Measurements from ENCODE around the gene EP400.
"Not testable (repeated sequence)": the region's sequence is repeated elsewhere in the genome, so short reads cannot be mapped to it uniquely, and the experiment has no call there.

The EP400 gene

GRCh38 chr12:132099739-132100138 lies 150.0 kb downstream of the EP400 start:
- DNase-seq = no peak

DNA sequence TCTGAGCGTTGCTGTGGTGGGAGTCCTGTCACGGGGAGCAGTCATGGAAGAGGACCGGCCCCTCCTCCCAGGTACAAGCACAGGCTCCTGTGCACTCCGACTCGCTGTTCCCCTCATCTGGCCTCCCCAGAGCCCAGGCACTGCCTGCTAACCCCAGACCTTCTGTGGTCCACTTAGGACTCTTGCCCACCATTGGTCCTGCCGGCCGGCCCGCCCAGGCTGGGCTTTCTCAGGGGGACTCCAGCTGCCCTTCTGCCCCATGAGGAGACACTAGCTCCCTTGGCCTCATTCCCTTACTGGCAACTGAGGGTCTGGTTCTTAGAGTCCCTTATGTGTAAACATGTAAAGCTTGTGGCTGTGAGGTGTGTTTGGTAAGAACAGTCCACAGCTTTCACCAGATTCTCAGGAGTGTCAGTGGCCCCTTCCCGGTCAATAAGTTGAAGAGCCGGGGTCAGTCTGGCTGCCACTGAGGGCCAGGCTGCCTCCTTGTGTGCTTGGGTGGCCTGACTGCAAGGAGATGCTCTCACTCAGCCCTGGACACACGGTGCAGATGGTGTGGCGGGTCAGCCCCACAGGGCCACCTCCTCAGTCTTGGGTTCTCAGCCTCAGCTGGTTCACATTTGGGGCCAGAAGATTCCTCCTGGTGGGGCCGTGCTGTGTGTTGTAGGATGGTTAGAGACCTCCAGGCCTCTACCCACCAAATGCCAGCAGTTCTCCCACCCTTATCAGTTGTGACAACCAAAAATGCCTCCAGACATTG lies 150.7 kb downstream of the EP400 start:
- no peak for DNase-seq

DNA sequence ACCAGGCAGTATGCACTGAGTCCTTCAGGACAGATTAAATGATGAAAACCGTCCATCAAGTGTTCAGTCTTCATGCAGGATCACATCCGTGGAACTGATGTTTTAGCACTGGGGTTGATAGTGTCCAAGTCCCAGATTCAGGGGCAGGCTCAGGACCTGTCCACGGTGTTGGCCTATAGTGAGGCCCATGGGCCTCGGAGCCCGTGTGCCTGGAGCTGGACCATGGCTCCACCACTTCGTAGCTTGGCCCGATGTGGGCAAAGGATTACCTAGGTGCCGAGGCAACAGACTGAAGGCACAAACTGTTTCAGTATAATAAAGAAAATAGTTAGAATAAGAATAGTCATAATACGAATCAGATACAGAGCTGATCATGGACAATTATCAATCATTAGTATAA lies 152.6 kb downstream of the EP400 start:
- DNase-seq = no peak

- DNase-seq = not testable (repeated sequence)
These were observed 153.3 kb downstream of the EP400 start for GRCh38 chr12:132103072-132103471.

GRCh38 chr12:132103542-132104308 lies 154.0 kb downstream of the EP400 start:
- no peak for DNase-seq

DNA sequence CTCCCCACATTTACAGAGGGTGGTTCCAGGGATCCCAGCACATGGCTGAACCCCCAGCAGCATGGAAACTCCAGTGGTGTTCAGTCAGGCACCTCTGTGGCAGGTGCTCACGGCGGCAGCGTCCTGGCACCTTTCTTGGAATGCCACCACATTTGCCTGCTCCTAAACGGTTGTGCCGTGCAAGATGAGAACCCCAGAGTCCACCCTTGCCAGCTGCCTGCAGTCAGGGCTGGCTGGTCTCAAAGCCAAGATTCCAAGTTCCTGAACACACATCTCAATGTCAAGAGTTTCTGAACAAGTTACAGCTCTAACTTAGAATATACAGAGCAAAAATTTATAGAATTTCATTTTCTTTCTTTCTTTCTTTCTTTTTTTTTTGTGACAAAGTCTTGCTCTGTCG lies 155.7 kb downstream of the EP400 start:
- no peak for DNase-seq

GRCh38 chr12:132106921-132107320 lies 157.2 kb downstream of the EP400 start:
- DNase-seq = no peak

DNA sequence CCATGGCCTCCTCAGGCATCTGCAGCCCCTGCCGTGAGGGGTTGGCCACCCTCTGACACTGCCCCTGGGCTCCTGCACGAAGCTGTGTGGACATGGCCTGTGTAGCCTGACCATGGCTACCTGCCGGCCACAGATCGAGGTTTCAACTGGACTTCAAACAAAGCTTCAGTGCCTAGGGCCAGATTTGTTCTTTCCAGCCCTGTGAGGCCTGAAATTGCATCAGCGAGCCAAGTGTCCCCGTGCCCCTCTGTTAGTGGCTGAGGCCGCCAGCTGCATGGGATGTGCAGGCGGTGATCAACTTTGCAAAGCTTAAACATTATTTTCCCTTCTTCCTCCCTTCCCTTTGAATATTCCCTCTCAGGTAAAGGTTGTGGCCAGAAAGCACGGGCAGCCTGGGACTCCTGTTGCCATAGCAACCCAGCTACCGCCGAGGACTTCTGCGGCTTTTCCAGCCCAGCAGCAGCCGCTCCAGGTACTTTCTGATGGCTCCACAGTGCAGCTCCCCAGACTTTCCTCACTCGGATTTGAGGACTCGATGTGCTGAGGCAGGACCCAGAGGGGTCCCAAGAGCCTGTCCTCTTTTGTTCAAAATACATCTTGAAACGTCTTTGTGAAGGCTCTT lies 158.6 kb downstream of the EP400 start:
- no peak for DNase-seq

DNA sequence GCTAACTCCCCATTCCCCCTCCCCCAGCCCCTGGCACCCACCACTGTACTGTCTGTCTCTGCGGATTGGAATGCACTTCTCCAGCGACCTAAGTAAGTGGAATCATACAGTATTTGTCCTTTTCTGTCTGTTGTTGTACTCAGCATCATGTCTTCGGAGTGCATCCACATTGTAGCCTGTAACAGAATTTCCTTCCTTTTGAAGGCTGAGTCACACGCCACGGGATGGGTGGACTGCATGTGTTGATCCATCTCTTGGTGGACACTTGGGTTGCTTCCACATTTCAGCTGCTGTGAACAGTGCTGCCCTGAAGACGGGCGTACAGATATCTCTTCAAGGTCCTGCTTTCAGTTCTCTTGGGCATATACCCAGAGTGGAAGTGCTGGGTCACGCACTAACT lies 160.0 kb downstream of the EP400 start:
- DNase-seq = no peak

DNA sequence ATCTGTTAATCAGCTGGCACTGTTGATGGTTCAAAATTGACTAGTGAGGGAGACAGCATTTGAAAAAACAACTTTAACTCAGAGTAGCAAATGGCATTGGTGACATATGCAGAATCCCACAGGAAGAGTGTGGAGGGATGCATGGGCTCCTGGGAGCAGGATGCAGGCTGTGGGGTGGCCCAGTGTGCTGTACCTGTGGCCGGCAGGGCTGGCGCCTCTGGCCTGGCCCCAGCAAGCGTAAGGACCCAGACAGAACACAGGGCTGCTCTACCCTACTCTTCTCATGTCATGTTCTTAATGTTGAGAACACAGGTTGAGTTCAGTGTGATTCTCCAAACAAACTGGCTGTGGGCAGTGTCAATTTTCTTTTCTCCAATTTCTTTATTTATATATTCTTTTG lies 160.9 kb downstream of the EP400 start:
- no peak for DNase-seq

GRCh38 chr12:132111654-132112304 lies 162.0 kb downstream of the EP400 start:
- DNase-seq = no peak

- DNase-seq = no peak
These were observed 164.9 kb downstream of the EP400 start for GRCh38 chr12:132114667-132115066.

GRCh38 chr12:132115500-132115899 lies 165.8 kb downstream of the EP400 start:
- no peak for DNase-seq

DNA sequence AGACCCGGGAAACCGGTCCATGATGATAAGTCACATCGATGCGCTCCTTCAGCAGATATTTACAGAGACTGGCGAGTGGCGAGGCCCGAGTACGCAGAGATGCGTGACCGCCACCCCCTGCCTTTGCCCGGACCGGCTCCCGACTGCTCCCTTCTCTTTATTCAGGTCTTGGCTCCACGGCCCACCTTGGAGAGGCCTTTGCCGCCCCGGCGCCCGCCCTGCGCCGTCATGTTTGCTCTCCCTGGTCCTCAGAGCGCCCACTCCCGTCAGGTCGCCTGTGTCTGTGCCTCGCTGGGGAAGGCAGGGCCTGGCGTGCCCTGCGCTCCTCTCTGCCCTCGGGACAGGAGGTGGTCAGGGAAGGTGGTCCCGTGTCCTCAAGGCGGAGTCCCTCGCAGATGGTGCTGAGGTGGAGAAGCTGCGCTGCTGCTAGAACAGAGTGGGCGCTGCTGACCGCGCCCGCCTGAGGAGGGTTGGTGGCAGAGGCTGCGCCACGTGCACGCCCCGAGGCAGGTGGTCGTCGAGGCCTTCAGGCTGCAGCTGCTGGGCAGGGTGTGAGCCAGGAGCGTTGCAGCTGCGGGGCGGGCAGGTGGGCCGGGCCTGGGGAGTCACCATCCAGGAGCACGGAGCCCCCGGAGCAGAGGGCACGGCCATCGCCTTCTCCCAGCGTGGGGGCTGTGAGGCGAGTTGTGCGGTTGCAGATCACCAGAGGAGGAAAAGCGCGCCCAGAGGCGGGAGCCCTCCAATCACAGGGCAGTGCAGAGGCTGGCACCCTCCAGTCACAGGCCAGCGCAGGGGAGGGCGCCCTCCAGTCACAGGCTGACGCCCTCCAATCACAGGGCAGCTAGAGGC lies 167.2 kb downstream of the EP400 start:
- no peak for DNase-seq

DNA sequence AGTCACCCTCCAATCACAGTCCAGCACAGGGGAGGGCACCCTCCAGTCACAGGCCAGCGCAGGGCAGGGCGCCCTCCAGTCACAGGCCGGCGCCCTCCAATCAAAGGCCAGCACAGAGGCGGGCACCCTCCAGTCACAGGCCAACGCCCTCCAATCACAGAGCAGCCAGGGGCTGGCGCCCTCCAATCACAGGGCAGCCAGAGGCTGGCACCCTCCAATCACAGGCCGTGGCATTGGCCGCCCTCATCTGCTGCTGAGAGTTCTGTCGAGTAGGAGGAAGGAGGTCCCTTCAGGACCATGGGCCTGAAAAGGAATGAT lies 167.8 kb downstream of the EP400 start:
- DNase-seq = no peak

GRCh38 chr12:132118876-132119275 lies 169.1 kb downstream of the EP400 start:
- no peak for DNase-seq

DNA sequence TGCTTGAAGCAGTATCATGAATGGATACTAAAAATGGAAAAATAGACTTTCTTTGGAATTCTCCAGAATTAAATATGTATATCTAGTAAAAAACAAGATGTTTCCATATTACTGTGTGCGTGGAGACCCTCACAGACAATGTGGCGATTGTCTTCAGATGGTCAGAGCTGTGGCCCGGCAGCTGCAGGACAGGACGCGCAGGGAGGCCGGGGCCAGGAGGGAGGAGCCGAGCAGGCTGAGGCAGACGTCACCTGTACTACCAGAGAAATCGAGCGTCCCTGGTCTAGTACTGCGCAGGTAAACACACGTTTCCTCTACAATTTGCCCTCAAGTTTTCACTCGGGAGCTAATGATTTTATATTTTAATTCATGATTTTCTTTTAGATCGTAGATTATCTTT lies 171.5 kb downstream of the EP400 start:
- no peak for DNase-seq

DNA sequence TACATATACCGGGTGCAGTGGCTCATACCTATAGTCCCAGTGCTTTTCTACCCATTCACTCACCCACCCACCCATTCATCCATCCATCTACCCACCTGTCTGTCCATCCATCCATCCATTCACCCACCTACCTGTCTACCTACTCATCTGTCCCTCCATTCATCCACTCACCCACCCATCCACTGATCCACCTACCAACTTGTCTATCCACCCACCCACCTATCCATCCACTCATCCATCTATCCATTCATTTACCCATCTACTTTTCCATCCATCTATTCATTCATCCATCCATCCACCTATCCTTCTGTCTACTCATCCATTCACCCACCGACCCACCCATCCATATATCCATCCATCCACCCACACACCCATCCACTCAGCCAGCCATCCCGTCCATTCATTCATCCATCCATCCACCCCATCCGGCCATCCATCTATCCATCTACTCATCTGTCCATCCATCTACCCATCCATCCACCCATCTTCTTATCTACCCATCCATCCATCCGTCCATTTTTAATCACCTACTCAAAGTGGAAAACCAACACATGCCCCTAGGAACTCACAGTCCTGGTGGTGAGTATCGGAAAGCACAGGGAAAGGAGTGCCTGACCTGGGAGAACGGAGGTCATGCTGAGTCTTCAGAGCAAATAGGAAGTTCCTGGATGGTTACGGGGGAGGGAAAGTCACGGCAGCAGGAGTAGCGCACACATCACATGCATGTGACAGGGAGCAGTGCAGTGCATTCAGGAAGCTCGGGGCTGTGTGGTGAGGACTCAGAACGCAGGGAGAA lies 174.4 kb downstream of the EP400 start:
- no peak for DNase-seq

- no peak for DNase-seq
These were observed 175.2 kb downstream of the EP400 start for GRCh38 chr12:132124766-132125425.

- no peak for DNase-seq
These were observed 176.0 kb downstream of the EP400 start for GRCh38 chr12:132125736-132126135.

DNA sequence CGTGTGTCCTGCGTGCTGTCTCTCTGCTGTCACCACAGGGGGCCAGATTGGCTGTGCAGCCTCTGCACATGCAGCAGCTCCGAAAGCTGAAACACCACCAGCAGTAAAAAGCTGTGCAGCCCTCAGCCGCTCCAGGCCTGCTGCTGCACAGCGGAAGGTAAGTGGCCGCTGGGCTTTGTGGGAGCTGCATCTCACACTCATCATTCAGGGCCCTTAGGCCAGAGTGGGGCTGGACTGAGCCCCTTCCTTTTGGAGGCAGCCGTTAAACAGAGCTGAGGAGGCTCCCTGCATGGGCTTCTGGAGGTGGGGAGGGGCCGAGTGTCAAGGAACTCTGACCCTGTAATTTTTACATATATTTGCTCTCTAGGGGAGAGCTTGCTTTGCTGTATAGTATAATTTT lies 177.3 kb downstream of the EP400 start:
- DNase-seq = no peak

All from T1000 (cell line).